ENCODE data around the gene GALNT9.
"Not testable (repeated sequence)": the region's sequence is repeated elsewhere in the genome, so short reads cannot be mapped to it uniquely, and the experiment has no call there.

The GALNT9 gene

DNA sequence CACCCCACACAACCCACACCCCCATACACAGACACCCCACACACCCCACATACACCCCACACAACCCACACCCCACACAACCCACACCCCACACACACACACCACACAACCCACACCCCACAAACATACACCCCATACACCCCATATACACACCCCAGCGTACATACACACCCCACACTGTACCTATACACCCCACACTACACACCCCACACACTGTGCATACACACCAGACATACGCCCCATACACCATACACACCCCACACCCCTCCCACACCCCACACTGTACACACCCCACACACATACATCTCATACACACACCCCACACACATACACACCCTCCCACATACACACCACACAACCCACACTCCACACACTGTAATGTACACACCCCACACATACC lies 104.9 kb downstream of the GALNT9 start:
- TF ChIP-seq TCF4 (CRISPR knock-in tag; IDR thresholded peaks at IDR 0.05; ENCODE audit: borderline replicate concordance), result no peak
- no peak for TF ChIP-seq ISL1 (CRISPR knock-in tag; IDR thresholded peaks at IDR 0.05)
- TF ChIP-seq OSR1 (CRISPR knock-in tag; IDR thresholded peaks at IDR 0.05), result no peak
- ATAC-seq, result no peak

DNA sequence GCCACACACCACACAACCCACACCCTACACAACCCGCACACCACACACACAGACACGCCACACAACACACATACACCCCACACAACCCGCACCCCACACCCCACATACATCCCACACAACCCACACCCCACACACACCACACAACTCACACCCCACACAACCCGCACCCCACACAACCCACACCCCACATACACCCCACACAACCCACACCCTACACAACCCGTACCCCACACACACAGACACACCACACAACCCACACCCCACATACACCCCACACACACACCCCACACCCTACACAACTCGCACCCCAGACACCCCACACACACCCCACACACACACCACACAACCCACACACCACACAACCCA lies 106.6 kb downstream of the GALNT9 start:
- no peak for ATAC-seq
- TF ChIP-seq BACH2 (CRISPR knock-in tag; IDR thresholded peaks at IDR 0.05; ENCODE audit: borderline replicate concordance) (no peak), ZC3H10 (CRISPR knock-in tag; IDR thresholded peaks at IDR 0.05) (no peak)

DNA sequence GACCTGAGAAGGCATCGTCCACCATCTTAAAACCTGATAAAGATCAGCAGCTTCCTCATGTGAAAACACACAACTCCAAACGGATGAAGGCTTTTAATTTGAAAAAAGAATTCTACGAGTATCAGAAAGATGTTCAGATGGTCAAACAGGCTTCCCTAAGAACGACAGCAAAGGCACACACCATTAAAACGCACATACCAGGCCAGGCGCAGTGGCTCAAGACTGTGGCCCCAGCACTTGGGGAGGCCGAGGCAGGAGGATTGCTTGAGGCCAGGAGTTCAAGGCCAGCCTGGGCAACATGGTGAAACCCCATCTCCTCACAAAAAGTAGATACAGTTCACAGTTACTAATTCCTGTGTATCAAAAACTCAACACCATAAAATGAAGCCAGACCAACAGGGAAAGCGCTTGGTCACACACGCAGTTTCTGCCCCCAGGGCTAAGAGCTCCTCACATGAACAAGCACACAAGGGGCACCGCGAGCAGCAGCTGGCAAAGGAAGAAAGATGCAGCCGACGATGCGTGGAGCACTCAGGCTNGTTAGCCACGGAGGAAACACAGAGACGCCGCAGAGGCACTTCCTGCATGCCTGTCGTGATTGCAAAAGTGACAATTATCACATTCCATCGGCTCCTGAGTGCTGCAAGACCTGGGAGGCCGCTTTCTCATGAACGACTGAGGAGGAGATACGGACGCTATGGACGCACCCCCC lies 107.1 kb downstream of the GALNT9 start:
- TF ChIP-seq RARB (CRISPR knock-in tag; IDR thresholded peaks at IDR 0.05), result no peak
- no peak for TF ChIP-seq CSDC2 (CRISPR knock-in tag; IDR thresholded peaks at IDR 0.05)
- TF ChIP-seq PPARA (CRISPR knock-in tag; IDR thresholded peaks at IDR 0.05; ENCODE audit: borderline replicate concordance), result no peak
- no peak for TF ChIP-seq ZC3H10 (CRISPR knock-in tag; IDR thresholded peaks at IDR 0.05)
- TF ChIP-seq, protein P1, sequence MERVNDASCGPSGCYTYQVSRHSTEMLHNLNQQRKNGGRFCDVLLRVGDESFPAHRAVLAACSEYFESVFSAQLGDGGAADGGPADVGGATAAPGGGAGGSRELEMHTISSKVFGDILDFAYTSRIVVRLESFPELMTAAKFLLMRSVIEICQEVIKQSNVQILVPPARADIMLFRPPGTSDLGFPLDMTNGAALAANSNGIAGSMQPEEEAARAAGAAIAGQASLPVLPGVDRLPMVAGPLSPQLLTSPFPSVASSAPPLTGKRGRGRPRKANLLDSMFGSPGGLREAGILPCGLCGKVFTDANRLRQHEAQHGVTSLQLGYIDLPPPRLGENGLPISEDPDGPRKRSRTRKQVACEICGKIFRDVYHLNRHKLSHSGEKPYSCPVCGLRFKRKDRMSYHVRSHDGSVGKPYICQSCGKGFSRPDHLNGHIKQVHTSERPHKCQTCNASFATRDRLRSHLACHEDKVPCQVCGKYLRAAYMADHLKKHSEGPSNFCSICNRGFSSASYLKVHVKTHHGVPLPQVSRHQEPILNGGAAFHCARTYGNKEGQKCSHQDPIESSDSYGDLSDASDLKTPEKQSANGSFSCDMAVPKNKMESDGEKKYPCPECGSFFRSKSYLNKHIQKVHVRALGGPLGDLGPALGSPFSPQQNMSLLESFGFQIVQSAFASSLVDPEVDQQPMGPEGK (CRISPR knock-in tag; IDR thresholded peaks at IDR 0.05; ENCODE audit: borderline replicate concordance), result no peak
- TF ChIP-seq, protein P2, sequence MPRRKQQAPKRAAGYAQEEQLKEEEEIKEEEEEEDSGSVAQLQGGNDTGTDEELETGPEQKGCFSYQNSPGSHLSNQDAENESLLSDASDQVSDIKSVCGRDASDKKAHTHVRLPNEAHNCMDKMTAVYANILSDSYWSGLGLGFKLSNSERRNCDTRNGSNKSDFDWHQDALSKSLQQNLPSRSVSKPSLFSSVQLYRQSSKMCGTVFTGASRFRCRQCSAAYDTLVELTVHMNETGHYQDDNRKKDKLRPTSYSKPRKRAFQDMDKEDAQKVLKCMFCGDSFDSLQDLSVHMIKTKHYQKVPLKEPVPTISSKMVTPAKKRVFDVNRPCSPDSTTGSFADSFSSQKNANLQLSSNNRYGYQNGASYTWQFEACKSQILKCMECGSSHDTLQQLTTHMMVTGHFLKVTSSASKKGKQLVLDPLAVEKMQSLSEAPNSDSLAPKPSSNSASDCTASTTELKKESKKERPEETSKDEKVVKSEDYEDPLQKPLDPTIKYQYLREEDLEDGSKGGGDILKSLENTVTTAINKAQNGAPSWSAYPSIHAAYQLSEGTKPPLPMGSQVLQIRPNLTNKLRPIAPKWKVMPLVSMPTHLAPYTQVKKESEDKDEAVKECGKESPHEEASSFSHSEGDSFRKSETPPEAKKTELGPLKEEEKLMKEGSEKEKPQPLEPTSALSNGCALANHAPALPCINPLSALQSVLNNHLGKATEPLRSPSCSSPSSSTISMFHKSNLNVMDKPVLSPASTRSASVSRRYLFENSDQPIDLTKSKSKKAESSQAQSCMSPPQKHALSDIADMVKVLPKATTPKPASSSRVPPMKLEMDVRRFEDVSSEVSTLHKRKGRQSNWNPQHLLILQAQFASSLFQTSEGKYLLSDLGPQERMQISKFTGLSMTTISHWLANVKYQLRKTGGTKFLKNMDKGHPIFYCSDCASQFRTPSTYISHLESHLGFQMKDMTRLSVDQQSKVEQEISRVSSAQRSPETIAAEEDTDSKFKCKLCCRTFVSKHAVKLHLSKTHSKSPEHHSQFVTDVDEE (CRISPR knock-in tag; IDR thresholded peaks at IDR 0.05), result no peak
- TF ChIP-seq, protein P3, sequence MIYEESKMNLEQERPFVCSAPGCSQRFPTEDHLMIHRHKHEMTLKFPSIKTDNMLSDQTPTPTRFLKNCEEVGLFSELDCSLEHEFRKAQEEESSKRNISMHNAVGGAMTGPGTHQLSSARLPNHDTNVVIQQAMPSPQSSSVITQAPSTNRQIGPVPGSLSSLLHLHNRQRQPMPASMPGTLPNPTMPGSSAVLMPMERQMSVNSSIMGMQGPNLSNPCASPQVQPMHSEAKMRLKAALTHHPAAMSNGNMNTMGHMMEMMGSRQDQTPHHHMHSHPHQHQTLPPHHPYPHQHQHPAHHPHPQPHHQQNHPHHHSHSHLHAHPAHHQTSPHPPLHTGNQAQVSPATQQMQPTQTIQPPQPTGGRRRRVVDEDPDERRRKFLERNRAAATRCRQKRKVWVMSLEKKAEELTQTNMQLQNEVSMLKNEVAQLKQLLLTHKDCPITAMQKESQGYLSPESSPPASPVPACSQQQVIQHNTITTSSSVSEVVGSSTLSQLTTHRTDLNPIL (CRISPR knock-in tag; IDR thresholded peaks at IDR 0.05; ENCODE audit: low read depth), result no peak
- TF ChIP-seq ZFP3 (CRISPR knock-in tag; IDR thresholded peaks at IDR 0.05), result no peak
- TF ChIP-seq TCF4 (CRISPR knock-in tag; IDR thresholded peaks at IDR 0.05; ENCODE audit: borderline replicate concordance), result no peak
- TF ChIP-seq ARNTL (CRISPR knock-in tag; IDR thresholded peaks at IDR 0.05; ENCODE audit: borderline replicate concordance, low read depth), result no peak
- no peak for TF ChIP-seq GLIS3 (CRISPR knock-in tag; IDR thresholded peaks at IDR 0.05)
- TF ChIP-seq OSR1 (CRISPR knock-in tag; IDR thresholded peaks at IDR 0.05), result no peak
- no peak for TF ChIP-seq ZFP30 (CRISPR knock-in tag; IDR thresholded peaks at IDR 0.05)
- TF ChIP-seq, protein P4, sequence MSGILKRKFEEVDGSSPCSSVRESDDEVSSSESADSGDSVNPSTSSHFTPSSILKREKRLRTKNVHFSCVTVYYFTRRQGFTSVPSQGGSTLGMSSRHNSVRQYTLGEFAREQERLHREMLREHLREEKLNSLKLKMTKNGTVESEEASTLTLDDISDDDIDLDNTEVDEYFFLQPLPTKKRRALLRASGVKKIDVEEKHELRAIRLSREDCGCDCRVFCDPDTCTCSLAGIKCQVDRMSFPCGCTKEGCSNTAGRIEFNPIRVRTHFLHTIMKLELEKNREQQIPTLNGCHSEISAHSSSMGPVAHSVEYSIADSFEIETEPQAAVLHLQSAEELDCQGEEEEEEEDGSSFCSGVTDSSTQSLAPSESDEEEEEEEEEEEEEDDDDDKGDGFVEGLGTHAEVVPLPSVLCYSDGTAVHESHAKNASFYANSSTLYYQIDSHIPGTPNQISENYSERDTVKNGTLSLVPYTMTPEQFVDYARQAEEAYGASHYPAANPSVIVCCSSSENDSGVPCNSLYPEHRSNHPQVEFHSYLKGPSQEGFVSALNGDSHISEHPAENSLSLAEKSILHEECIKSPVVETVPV (CRISPR knock-in tag; IDR thresholded peaks at IDR 0.05), result no peak
- no peak for TF ChIP-seq TOX (CRISPR knock-in tag; IDR thresholded peaks at IDR 0.05; ENCODE audit: borderline replicate concordance)
- no peak for TF ChIP-seq BACH2 (CRISPR knock-in tag; IDR thresholded peaks at IDR 0.05; ENCODE audit: borderline replicate concordance)
- no peak for TF ChIP-seq ZNF70 (CRISPR knock-in tag; IDR thresholded peaks at IDR 0.05)
- TF ChIP-seq ZNF565 (CRISPR knock-in tag; conservative IDR thresholded peaks at IDR 0.05; ENCODE audit: low read depth), result no peak
- TF ChIP-seq ESRRG (CRISPR knock-in tag; IDR thresholded peaks at IDR 0.05), result no peak
- ATAC-seq, result peak; percentile 33

DNA sequence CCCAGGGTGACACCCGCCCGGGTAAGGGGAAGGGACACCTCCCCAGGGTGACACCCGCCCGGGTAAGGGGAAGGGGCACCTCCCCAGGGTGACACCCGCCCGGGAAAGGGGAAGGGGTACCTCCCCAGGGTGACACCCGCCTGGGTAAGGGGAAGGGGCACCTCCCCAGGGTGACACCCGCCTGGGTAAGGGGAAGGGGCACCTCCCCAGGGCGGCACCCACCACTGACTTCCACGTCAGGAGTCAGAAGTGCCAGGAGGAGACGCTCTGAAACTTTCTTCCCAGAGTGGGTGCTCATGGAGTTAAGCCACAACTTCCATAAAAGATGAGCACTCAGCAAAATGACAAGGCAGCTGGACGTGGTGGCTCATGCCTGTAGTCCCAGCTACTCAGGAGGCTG lies 109.6 kb downstream of the GALNT9 start:
- ATAC-seq, result not testable (repeated sequence)

DNA sequence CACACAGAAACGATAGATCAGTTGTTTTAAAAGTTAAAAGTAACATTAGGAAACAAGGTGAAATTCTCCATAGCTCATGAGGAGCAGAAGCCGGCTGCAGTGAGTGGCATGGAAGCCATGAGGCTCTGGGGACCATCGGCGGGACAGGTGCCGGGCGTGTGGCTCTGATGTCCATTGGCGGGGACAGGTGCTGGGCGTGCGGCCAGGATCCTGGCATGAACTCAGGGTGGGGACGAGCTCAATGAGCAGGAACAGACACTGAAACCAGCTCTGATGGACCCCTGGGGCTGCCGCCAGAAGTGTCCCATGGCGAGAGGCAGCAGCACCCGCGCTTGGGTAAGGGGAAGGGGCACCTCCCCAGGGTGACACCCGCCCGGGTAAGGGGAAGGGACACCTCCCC lies 110.1 kb downstream of the GALNT9 start:
- no peak for ATAC-seq
- TF ChIP-seq CSDC2 (CRISPR knock-in tag; IDR thresholded peaks at IDR 0.05) (no peak), ARNTL (CRISPR knock-in tag; IDR thresholded peaks at IDR 0.05; ENCODE audit: borderline replicate concordance, low read depth) (no peak), RARB (CRISPR knock-in tag; IDR thresholded peaks at IDR 0.05) (no peak), ZFP3 (CRISPR knock-in tag; IDR thresholded peaks at IDR 0.05) (no peak), ISL1 (CRISPR knock-in tag; IDR thresholded peaks at IDR 0.05) (no peak), ZNF70 (CRISPR knock-in tag; IDR thresholded peaks at IDR 0.05) (no peak)
- TF ChIP-seq, protein P2 (CRISPR knock-in tag; IDR thresholded peaks at IDR 0.05), result no peak
- TF ChIP-seq, protein P4 (CRISPR knock-in tag; IDR thresholded peaks at IDR 0.05), result no peak
- TF ChIP-seq, protein P3 (CRISPR knock-in tag; IDR thresholded peaks at IDR 0.05; ENCODE audit: low read depth), result no peak
